Stimulated activated CD8-positive, alpha-beta memory T cell treated with anti-CD3 and anti-CD28 coated beads, Interleukin-4, amount 100 ng/mL, for 1 hour (primary cell): ENCODE results near the gene PBX4.

Experiments used
- DNase-seq, 2 donors: peaks; one replicate each; pipeline ENCODE4 v3.0.0-alpha.2; 2020; ENCODE audit warnings: low read depth in 2 of 2, low spot score in 1 of 2

Gene PBX4

GRCh38 chr19:19649155-19649554 lies 30.7 kb upstream of the PBX4 start:
- DNase-seq, result no peak

GRCh38 chr19:19647037-19647835 lies 28.7 kb upstream of the PBX4 start:
- DNase-seq, result no peak

DNA sequence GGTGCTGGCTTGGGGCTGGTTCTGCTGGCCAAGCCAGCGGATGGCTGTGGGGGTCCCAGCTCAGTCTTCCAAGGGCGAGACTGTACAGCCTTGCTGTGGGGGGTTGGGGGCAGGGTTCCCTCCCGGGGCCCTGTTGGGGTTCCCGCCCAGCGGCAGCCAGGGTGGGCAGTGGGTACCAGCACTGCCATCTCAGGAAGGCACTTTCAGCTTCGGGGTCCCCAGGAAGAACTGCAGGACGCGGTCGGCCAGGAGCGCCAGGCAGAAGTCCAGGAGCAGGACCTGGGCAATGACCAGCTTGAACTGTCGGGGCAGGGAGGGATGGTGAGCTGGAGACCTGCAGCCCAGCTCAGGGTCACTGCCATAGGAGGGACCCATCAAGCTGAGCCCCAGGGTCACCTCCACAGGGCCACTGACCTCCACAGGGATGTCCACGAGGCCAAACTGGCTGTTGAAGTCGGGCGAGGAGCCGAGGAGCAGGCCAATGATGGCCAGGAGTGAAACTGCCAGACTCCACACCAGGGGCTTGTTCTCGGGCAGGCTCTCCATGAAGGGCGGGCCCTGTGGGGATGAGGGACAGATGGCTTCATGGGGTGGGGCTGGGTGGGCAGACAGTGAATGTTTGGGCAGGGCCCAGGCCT lies 26.9 kb upstream of the PBX4 start:
- DNase-seq, result no peak

- DNase-seq, result no peak
These were observed 25.5 kb upstream of the PBX4 start for GRCh38 chr19:19644054-19644388.

DNA sequence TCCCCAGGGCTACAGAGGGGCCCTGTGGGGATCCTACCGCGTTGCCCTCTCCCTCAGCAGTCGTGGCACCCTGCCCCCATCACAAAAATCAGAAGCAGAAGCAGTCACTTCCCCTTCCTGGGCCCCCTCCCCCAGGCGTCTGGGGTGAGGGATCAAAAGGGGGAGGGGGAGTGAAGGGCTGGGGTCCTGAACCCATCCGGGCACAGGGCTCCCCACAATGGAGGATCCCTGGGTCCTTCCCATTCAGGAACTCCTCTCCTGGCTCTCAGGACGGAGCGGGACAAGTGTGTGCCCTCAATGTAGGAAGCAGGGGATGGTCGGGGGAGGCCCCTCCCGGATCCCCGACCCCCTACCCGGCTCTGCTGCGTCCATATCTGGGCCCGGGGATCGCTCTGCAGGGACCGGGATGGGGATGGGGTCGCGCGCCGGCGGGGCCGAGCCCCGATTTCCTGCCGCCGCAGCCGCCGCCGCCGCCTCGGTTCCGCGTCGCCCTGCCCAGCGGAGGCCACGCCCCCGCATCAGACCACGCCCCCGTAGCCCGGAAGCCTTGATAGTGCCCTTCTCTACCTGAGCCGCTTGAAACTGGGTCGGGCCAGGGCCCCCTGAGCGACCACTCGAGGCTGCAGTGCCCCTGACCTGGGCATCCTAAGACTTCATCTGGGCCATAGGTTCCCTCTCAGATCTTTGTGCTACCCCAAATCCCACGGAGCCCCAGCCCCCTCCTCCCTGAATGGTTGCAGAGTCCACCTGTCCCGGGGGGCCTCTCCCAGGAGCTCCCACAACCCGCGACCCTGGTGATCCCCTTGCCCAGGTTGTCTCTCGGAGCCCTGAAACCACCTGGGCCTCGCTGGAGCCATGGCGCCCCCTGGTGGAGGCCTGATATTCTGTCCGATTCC lies 24.9 kb upstream of the PBX4 start, which contains the start of gene GMIP:
Gene GMIP (minus strand): TSS at position 500 of the 896 bp plus-strand sequence. CDS start 128 bp downstream, at position 372.
- peak; percentile 75 to 81 for DNase-seq

DNA sequence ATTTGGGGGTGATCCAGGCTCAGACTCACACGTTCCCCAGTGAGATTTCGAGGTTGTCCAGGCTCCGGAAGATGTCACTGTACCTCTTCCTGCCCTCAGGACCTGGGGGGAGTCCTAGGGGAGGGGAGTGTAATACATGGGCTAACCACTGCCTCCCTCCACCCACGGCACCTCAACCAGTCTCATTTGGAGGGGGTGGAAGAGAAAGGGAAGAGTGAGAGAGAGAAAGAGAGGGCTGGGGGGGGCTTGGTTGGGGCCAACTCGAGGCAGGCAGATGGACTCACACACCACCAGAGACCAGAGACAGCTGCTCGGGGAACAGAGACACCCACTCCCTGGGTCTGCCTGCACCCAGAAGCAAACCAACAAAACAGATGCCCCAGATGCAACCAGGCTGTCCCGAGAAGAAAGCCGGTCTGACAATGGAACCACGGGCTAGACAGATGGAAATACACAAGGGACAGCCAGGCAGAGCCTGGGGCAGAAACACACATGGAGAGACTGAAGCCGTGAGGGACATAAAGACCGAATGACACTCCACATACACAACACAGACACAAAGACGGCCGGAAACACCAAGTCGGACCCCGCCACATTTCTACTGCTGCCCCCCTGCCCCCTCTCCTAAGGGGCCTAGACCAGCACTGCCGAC lies 24.1 kb upstream of the PBX4 start:
- DNase-seq, result no peak

DNA sequence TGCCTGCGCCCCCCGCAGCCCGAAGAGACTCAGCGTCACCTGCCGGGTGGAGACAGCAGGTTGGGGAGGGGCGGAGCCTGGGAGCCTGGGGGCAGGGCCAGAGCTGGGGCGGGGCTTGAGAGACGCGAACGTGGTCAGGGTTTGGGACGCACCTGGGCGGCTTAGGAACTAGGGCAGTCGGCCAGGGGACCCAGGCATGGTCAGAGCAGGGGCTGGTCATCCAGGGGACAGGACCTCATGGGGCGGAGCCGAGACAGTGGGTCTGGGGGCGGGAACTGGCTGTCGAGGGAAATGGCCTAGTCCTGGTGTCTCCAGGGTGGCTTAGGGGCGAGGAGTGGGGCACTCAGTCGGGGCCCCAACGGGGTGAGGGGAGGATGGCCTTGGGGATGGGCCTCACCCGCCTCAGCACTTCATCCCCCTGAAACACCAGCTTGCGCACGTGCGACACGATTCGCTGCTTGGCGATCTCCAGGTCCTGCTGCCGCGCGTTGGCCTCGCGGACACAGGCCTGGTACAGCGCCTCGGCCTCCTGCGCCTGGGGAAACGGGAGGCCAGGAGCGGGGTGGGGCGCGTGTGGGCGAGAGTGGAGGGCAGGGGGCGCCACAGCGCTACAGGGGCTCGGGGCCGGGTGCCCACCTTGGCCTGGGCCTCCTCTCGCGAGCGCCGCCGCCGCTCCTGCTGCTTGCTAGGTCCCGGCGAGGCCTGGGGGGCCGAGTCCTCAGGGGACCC lies 19.2 kb upstream of the PBX4 start:
- no peak for DNase-seq

DNA sequence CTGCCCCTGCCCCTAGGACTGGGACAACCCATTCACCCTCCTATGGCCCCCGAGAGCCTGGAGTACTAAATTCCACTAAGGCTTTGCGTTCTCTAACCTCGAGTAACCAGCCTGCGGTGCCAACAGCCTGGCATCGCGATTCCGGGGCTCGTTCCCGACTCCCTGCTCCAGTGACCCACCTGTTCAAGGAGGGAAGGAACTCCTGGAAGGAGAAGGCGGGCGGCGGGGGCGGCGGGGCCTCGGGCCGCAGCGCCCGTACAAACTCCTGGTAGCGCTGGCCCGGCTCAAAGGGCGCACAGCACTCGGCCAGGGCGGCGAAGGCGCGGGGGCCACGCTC lies 18.7 kb upstream of the PBX4 start:
- no peak for DNase-seq

DNA sequence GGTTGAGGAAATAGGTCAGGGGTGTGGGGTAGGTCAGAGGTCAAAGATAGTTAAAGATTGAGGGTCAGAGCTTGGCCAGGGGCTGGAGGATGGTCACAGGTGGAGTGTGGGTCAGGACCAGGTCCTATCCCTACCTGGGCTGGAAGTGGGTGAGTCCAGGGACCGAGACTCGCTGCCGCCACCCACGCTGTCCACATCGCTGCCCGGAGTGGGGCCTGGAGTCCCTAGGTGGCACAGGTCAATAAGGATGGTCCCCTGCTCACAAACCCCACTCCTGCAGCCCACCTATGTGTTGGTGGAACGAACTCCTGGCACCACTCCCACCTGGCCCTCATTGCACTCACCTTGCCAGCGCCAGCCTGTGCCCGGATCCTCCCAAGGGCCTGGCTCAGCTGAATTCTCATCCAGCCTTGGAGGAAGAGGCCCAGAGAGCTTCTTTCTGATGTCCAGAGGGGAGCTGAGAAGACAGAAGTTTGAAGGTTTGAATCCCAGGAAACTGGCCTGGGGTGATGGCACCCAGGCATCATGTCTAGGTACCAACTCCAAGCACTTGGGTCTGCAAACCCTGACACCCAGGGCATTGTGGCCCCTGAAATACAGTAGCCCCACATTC lies 18.2 kb upstream of the PBX4 start:
- no peak for DNase-seq

- no peak for DNase-seq
These were observed 16.8 kb upstream of the PBX4 start for GRCh38 chr19:19635313-19635702.

DNA sequence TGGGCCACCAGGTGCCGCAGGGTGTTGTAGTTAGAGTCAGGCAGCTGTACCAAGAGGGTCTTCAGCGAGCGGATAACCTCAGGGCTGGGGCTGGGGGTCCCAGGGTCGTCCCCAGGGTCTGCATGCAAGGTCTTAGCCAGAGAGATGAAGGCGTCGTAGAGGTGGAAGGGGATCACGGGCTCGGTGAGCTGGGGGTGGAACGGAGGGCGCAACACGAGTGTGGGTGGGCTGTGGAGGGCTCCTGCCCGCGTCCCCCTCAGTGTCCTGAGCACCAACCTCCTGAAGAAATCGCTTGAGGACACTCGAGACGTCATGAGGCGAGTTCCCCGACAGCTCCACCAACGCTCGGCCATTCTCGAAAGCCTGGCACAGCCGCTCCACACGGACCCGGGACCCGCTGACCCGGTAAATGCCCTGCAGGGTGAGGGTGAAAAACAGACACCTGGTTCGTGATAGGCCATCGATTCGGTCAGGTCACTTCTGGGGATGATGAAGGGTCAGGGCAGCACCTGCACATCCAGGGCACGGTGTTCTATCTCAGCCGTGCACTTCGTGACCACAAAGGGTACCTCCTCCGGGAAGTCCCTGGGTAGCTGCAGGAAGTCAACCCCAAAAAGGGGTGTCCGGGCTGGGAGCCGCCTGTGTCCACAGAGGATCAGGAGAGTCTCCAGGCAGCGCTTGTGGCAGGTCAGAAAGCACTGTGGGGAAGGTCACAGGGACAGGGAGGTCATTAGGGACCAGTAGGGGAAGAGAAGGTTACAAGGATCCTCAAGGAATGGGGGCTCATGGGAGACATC lies 16.2 kb upstream of the PBX4 start:
- DNase-seq, result no peak

DNA sequence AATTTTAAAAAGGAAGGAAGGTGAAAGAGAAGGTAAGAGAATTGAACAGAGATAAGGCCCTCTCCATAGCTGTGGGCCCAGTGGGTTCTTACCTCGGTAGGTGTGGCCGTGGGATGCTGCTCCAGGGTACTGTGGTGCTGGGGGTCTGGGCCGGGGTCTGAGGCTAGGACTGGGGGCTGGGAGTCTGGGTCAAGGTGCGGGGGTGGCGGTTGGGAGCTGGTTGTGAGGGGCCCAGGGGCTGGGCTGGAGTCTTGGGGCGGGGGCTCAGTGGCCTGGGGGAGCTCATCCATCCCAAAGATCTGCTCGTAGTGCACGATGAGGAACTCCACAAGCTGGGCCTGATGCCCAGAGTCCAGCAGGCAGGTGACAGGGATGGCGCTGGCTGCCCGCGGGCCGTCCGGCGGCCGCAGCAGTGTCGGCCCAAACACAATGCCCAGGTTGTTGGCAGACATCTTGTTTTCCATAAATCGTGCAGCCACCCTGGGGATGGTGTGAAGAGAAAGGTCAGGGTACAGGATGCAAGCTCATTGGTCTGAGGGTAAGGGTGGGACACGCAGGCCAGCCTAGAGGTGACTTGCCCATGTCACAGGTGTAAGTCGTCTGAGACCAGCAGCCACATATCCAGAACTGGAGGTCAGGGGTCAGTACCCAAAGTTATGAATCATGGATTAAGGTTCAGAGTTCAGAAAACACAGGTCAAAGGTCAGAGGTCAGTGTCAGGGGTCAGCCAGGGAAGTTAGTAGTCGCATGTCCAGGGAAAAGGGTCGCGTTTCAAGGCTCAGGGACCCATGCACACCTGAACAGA lies 15.4 kb upstream of the PBX4 start:
- DNase-seq, result no peak

GRCh38 chr19:19632661-19633060 lies 14.2 kb upstream of the PBX4 start:
- DNase-seq, result no peak

DNA sequence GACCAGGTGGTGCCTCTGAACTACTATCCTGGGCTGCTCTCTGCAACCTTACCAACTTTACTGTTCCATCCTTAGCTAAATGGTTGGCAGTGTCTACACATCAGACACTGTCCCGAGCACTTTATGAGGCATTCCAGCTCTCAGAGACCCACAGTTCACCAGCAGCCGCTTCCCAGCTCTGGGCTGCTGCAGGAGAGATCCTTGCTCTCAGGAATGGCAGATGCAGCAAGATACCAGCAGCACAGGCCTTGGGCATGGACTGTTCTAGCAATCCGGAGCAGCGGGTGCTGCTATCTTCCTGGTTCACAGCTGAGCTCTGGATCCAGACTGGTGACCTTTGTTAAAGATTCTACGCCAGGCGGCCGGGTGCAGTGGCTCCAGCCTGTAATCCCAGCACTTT lies 12.9 kb upstream of the PBX4 start:
- no peak for DNase-seq

- DNase-seq, result no peak
These were observed 11.9 kb upstream of the PBX4 start for GRCh38 chr19:19630426-19630825.

GRCh38 chr19:19630062-19630414 lies 11.6 kb upstream of the PBX4 start:
- DNase-seq, result no peak

DNA sequence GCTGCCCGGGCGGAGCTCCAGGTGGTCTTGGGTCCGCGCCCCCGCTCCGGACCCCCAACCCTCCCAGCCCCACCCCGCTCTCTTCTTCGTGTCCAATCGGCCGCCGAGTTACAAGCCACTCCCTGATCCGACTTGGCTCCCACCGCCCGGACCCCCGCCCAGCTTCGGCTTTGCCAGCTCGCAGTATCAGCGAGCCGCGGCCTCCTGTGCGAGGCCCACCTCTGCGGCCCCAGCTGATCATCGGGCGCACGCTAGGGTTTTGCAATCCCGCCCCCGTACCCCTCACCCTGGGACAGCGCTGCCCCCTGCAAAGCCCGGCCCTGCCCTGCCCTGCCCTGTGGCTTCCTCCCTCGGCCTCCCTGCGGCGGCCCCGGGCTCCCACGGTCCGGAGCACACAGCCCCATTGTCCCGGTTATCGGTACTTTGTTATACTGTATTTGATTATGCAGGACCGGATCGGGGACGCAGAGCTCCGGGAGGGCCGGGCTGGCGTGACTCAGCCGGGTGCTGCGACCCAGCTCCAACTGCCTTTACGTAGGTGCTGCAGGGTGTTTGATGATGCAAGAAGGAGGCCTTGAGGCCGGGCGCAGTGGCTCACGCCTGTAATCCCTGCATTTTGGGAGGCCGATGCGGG lies 10.1 kb upstream of the PBX4 start:
- peak in 1 of 2 donors; percentile 6 for DNase-seq
